Astrocyte of the spinal cord (primary cell): Measurements from ENCODE around the gene DHRSX.
"Not testable (repeated sequence)": the region's sequence is repeated elsewhere in the genome, so short reads cannot be mapped to it uniquely, and the experiment has no call there.

Experiments
- DNase-seq: peaks from one replicate; pipeline ENCODE4 v3.0.0; 2011; ENCODE audit warnings: low read depth, low spot score
- H3K4me3 ChIP-seq: 2 replicates; pipeline ENCODE4 v1.5.1; 2011; ENCODE audit warnings: low read depth, mild to moderate bottlenecking, low read length, moderate library complexity
- in situ Hi-C: cut with HindIII; loops from 2 replicates; pipeline ENCODE4 v1.10.0; 2017; ENCODE audit warnings: low sequenced_read_pairs
- TF ChIP-seq, protein P1 (sequence below): IDR thresholded peaks from 2 replicates; pipeline ENCODE4 v1.5.1; 2012; ENCODE audit warnings: low read depth, mild to moderate bottlenecking, low read length, inconsistent platforms

DHRSX gene

DNA sequence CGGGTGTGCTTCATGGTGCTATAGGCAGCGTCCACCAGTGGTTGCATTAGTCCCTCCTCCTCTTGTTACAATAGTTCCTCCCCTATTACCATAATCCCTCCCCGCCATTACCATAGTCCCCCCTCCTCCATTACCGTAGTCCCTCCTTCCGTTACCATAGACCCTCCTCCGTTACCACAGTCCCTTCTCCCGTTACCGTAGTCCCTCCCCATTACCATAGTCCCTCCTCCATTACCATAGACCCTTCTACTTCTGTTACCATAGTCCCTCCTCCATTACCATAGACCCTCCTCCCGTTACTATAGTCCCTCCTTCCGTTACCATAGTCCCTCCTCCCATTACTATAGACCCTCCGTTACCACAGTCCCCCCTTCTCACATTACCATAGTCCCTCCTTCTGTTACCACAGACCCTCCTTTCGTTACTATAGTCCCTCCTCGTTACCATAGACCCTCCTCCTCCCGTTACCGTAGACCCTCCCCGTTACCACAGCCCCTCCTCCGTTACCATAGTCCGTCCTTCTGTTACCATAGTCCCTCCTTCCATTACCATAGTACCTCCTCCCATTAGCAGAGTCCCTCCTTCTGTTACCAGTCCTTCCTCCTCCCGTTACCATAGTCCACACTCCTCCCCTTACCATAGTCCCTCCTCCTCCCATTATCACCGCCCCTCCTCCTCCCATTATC lies 129.6 kb downstream of the DHRSX start:
- in situ Hi-C loops = no loop called here
- DNase-seq = peak; percentile 56
- TF ChIP-seq, protein P1, sequence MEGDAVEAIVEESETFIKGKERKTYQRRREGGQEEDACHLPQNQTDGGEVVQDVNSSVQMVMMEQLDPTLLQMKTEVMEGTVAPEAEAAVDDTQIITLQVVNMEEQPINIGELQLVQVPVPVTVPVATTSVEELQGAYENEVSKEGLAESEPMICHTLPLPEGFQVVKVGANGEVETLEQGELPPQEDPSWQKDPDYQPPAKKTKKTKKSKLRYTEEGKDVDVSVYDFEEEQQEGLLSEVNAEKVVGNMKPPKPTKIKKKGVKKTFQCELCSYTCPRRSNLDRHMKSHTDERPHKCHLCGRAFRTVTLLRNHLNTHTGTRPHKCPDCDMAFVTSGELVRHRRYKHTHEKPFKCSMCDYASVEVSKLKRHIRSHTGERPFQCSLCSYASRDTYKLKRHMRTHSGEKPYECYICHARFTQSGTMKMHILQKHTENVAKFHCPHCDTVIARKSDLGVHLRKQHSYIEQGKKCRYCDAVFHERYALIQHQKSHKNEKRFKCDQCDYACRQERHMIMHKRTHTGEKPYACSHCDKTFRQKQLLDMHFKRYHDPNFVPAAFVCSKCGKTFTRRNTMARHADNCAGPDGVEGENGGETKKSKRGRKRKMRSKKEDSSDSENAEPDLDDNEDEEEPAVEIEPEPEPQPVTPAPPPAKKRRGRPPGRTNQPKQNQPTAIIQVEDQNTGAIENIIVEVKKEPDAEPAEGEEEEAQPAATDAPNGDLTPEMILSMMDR = no peak
- H3K4me3 ChIP-seq = peak overlapping the region; percentile 7

DNA sequence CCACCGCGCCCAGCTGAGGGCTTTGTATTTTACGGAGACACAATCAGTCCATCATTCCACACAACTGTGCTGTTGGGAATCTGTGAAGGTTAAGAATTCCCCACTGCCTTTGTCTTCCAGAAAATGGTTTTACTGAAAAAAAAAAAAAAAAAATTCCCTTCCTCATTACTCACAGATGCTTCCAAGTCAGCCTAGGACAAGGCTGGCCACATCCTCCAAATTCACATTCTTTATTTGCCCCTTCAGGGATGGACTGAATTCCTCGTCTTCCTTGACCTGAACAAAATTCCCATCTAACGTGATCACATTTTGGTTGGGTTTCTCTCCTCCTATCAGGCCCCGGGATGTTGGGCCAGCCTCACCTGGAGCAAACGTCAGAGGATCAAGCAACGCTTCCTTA lies 130.3 kb downstream of the DHRSX start:
- TF ChIP-seq, protein P1 = no peak
- no peak overlapping the region for H3K4me3 ChIP-seq
- peak; percentile 35 for DNase-seq
- in situ Hi-C loops = no loop called here

DNA sequence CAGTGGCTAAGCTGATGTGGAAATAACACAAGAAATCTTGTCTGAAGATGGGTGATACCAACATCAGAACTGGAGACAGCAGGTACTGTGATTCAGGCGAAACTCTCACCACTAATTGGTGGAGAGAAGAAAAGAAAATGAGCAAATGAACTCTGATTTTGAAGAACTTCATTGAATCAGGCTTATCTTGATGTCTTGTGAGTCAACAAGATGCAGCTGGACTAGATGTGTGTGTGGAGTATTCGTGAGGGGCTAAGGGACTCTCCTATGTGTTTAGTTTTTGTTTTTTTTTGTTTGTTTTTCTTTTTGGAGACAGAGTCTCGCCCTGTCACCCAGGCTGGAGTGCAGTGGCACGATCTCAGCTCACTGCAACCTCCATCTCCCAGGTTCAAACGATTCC lies 131.6 kb downstream of the DHRSX start:
- DNase-seq = no peak
- TF ChIP-seq, protein P1 = no peak
- in situ Hi-C loops = no loop called here
- H3K4me3 ChIP-seq = no peak overlapping the region

DNA sequence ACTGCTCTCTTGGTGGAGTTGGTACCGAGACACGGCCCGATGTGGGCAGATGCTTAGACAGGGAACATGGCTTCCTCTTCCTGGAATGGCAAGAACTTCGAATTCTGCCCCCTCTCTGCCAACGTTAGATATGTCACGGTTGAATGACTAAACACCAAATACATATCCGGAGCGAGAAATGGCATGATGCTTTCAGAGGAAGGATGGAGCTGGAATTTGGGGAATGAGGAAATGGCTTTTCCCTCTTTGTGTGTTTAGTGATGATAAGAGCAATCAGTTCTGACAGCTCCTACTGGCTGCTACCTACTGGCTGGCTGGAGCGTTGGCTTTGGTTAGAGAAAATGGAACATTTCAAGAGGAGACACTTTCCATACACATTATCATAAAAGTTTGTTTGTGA lies 140.0 kb downstream of the DHRSX start:
- TF ChIP-seq, protein P1 = no peak
- in situ Hi-C loops = no loop called here
- H3K4me3 ChIP-seq = no peak overlapping the region
- DNase-seq = no peak

DNA sequence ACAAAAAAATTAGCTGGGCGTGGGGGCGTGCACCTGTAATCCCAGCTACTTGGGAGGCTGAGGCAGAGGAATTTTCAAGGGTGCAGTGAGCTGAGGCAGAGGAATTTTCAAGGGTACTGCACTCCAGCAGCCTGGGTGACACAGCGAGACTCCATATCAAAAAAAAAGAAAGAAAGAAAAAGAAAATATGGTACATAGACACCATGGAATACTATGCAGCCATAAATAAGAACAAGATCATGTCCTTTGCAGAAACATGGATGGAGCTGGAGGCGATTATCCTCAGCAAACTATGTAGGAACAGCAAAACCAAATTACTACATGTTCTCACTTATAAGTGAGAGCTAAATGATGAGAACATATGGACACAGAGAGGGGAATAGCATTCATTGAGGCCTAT lies 141.3 kb downstream of the DHRSX start:
- in situ Hi-C loops, DNase-seq, H3K4me3 ChIP-seq: not testable (repeated sequence)

DNA sequence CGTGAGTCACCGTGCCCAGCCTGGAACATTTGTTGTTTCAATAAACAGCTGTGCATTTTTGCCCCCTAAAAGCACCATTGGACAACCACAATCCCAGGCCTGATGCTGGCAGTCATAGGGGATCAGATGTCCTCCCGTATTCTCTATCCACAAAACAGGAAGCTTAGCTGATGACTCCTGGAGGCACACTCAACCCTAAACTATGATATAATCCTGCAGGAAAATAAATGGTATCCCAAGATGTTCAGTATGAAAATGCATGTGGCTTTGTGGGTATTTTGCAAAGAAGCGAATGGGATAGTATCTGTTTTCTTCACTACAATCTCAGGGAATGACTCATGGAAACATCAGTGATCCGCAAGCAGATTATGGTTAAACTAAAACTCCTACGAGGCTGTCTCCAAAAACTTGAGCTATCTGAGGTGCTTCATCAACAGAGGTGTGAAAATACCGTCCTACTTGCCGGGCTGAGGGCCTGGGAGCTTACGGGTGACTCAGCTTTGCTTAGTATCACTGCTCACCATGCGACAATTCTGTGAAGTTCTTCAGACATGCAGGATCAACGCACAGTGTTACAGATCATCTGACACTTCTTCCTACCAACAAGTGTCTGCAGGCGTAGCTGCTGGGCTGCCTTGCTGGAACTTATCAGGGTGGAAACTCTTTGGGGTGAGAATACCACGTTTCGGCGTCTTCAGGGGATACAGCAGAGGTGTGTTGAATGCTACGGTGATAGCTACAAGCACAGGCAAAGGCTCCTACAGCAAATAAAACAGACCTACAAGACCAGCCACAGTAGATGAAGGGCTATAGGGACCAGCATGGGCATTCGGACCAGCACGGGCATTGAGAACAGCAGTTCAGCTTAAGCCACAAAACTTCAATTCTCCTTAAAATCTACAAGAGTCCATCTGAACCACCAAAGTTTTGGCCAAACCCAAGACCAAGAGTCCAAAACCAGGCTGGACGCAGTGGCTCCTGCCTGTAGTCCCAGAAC lies 148.5 kb downstream of the DHRSX start:
- H3K4me3 ChIP-seq = no peak overlapping the region
- DNase-seq = peak; percentile 96

More for the DNA sequence above, 148.5 kb downstream of the DHRSX start:
- in situ Hi-C loops = no loop called here
- TF ChIP-seq, protein P1 = no peak
